ENCODE measurements around the gene UBE2H.

The UBE2H gene

GRCh38 chr7:129857313-129857712, 95.4 kb downstream of the UBE2H start:
- Histone ChIP-seq H3K4me3 (ENCODE audit: low read depth, low read length) (no peak overlapping the region), H3K27ac (no peak overlapping the region), H3K36me3 (no peaks in the 10 kb centered on the region), H3K9me3 (ENCODE audit: severe bottlenecking) (no peaks in the 10 kb centered on the region), H3K27me3 (ENCODE audit: insufficient read depth, low read depth, severe bottlenecking) (no peaks in the 10 kb centered on the region)
- no peak for DNase-seq
- no peak for TF ChIP-seq CTCF (IDR thresholded peaks at IDR 0.05; ENCODE audit: low read depth, low read length)

GRCh38 chr7:129855935-129856717, 96.6 kb downstream of the UBE2H start:
- Histone ChIP-seq H3K36me3 (no peaks in the 10 kb centered on the region), H3K27ac (no peak overlapping the region), H3K9me3 (ENCODE audit: severe bottlenecking) (no peaks in the 10 kb centered on the region), H3K27me3 (ENCODE audit: insufficient read depth, low read depth, severe bottlenecking) (no peaks in the 10 kb centered on the region), H3K4me3 (ENCODE audit: low read depth, low read length) (no peak overlapping the region)
- no peak for DNase-seq
- no peak for TF ChIP-seq CTCF (IDR thresholded peaks at IDR 0.05; ENCODE audit: low read depth, low read length)

- no peak for TF ChIP-seq CTCF (IDR thresholded peaks at IDR 0.05; ENCODE audit: low read depth, low read length)
- Histone ChIP-seq H3K9me3 (ENCODE audit: severe bottlenecking) (no peaks in the 10 kb centered on the region), H3K36me3 (no peaks in the 10 kb centered on the region), H3K27ac (no peak overlapping the region), H3K27me3 (ENCODE audit: insufficient read depth, low read depth, severe bottlenecking) (no peaks in the 10 kb centered on the region), H3K4me3 (ENCODE audit: low read depth, low read length) (no peak overlapping the region)
- DNase-seq = no peak
Measured at GRCh38 chr7:129855234-129855673, 97.5 kb downstream of the UBE2H start.

- TF ChIP-seq CTCF (IDR thresholded peaks at IDR 0.05; ENCODE audit: low read depth, low read length) = no peak
- no peaks in the 10 kb centered on the region for H3K27me3 ChIP-seq (ENCODE audit: insufficient read depth, low read depth, severe bottlenecking)
- no peak overlapping the region for H3K4me3 ChIP-seq (ENCODE audit: low read depth, low read length)
- no peaks in the 10 kb centered on the region for H3K9me3 ChIP-seq (ENCODE audit: severe bottlenecking)
- DNase-seq = no peak
- no peaks in the 10 kb centered on the region for H3K36me3 ChIP-seq
- no peak overlapping the region for H3K27ac ChIP-seq
Measured at GRCh38 chr7:129854401-129854800, 98.4 kb downstream of the UBE2H start.

GRCh38 chr7:129853661-129854268, 99.0 kb downstream of the UBE2H start:
- Histone ChIP-seq H3K27me3 (ENCODE audit: insufficient read depth, low read depth, severe bottlenecking) (no peaks in the 10 kb centered on the region), H3K36me3 (no peaks in the 10 kb centered on the region), H3K4me3 (ENCODE audit: low read depth, low read length) (no peak overlapping the region), H3K27ac (no peak overlapping the region), H3K9me3 (ENCODE audit: severe bottlenecking) (no peaks in the 10 kb centered on the region)
- DNase-seq = no peak
- TF ChIP-seq CTCF (IDR thresholded peaks at IDR 0.05; ENCODE audit: low read depth, low read length) = no peak

All from WERI-Rb-1 (cell line).